HFF-Myc (cell line): ENCODE data around the gene CAMTA1.

Source experiments
- DNase-seq: peaks from one replicate; pipeline ENCODE4 v3.0.0-alpha.2; 2011; ENCODE audit warnings: low read depth; ENCODE audit errors: extremely low read depth
- H3K4me3 ChIP-seq: replicated peaks from 2 replicates; pipeline ENCODE4 v1.5.1; 2011; ENCODE audit warnings: low read depth, mild to moderate bottlenecking, control low read depth, low read length
- TF ChIP-seq, protein P1 (sequence below): IDR thresholded peaks from 2 replicates; pipeline ENCODE4 v1.5.1; 2012; ENCODE audit warnings: mild to moderate bottlenecking, low read depth, low read length, control low read depth; ENCODE audit errors: missing control alignments

The CAMTA1 gene

GRCh38 chr1:7607097-7607496 is 821.8 kb downstream of the CAMTA1 start:
- TF ChIP-seq, protein P1, sequence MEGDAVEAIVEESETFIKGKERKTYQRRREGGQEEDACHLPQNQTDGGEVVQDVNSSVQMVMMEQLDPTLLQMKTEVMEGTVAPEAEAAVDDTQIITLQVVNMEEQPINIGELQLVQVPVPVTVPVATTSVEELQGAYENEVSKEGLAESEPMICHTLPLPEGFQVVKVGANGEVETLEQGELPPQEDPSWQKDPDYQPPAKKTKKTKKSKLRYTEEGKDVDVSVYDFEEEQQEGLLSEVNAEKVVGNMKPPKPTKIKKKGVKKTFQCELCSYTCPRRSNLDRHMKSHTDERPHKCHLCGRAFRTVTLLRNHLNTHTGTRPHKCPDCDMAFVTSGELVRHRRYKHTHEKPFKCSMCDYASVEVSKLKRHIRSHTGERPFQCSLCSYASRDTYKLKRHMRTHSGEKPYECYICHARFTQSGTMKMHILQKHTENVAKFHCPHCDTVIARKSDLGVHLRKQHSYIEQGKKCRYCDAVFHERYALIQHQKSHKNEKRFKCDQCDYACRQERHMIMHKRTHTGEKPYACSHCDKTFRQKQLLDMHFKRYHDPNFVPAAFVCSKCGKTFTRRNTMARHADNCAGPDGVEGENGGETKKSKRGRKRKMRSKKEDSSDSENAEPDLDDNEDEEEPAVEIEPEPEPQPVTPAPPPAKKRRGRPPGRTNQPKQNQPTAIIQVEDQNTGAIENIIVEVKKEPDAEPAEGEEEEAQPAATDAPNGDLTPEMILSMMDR, result no peak
- no peak for DNase-seq
- H3K4me3 ChIP-seq, result no peak overlapping the region

DNA sequence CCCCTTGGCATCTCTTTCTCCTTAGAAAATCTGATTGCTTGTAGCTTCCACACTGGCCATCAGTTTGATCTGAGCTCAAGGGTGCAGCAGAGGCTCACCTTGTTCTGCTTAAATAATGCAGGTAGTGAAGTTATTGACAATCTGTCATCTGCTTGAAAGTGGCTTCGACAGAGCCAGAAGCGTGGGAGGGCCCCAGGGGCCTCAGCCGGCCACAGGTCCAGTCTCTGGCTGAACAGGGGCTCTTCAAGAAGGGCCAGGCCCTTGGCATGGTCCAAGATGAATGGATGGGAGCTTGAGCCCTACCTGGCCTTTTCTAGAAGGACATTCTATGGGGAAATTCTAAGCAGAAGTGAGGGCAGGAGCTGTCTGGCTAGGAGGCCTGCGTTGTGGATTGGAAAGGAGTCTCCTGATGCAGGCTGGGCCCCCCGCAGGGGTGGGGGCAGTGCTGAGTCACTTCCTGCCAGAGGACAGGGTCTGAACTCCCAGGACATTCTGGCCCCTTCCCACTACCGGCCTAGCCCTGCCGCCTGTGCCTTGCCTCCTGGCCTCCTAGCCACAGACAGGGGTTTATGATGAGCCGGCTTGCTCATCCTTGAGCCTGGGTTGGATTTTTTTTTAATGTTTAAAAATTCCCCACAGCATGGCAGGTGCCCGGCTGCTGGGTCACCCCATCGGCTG is 823.5 kb downstream of the CAMTA1 start:
- TF ChIP-seq, protein P1, result no peak
- DNase-seq, result no peak
- H3K4me3 ChIP-seq, result no peak overlapping the region

GRCh38 chr1:7609311-7609994 is 824.2 kb downstream of the CAMTA1 start:
- H3K4me3 ChIP-seq, result no peak overlapping the region
- TF ChIP-seq, protein P1, result no peak
- no peak for DNase-seq

GRCh38 chr1:7610106-7610731 is 825.0 kb downstream of the CAMTA1 start:
- TF ChIP-seq, protein P1, result no peak
- no peak overlapping the region for H3K4me3 ChIP-seq
- DNase-seq, result no peak

DNA sequence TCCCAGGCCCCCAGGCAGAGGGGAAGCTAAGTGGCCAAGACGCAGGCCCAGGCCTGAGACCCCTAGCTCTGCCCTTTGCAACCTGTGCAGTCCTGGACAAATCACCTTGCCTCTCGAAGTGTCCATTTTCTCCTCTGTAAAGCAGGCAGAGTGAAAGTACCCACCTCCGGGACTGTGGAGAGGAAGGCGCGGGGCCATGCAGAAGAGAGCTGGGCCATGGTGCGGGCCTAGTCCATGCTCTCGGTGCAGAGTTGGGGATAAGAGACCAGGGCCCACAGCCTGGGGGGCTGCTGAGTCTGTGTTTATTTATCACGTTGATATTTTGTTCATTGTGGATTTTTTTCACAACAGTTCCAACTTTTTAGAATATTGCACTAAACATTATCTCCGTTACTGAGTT is 825.7 kb downstream of the CAMTA1 start:
- no peak overlapping the region for H3K4me3 ChIP-seq
- DNase-seq, result no peak
- TF ChIP-seq, protein P1, result no peak

DNA sequence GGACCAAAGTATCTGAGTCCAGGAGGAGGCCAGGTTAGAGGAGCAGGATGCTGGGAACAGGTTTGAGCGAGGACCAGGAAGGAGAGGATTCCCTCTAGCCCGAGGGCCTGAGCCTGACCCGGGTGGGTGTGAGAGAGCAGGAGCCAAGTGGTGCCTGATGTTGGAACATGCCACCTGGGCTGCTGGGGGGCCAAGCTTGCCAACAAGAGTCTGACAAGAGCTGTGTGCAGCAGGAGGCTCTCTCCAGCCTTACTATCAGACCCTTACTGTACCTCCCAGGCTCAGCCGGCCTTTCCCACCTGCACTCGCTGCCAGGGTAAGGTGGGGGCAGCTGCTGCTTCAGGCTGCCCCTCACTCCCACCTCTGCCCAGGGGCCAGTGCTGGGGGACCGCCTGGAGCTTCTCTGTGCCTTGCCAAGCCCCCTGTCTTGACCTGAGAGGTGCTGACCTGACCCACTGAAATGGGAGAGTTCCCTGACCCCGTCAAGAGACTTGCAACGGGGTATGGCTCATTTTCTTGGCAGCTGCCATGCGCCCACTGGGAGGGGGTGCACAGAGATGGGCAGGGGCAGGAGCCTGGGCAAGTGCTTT is 826.3 kb downstream of the CAMTA1 start:
- DNase-seq, result no peak
- no peak overlapping the region for H3K4me3 ChIP-seq
- TF ChIP-seq, protein P1, result no peak
